Endodermal cell (in vitro differentiated cells): ENCODE data around the gene LDLRAD4. TPM values are rescaled to one million over a fixed set of nuclear protein-coding genes. Genes with fewer than 3 reads are reported as not detected.

ENCODE experiments used
- DNase-seq: peaks from one replicate; pipeline ENCODE4 v3.0.0-alpha.2; 2017
- H3K27ac ChIP-seq: 2 replicates; pipeline ENCODE4 v1.5.1; 2013; ENCODE audit warnings: mild to moderate bottlenecking, low read depth, low read length, moderate library complexity
- H3K27me3 ChIP-seq: 2 replicates; pipeline ENCODE4 v1.6.1; 2013; ENCODE audit warnings: mild to moderate bottlenecking, low read length, moderate library complexity; ENCODE audit not compliant: insufficient read depth, control insufficient read depth, poor library complexity, severe bottlenecking
- H3K36me3 ChIP-seq: 2 replicates; pipeline ENCODE4 v1.7.0; 2013; ENCODE audit warnings: mild to moderate bottlenecking, low read length, moderate library complexity; ENCODE audit not compliant: control insufficient read depth, insufficient read depth
- H3K4me1 ChIP-seq: one replicate; pipeline ENCODE4 v1.7.0; 2013; ENCODE audit warnings: low read length; ENCODE audit not compliant: control insufficient read depth, insufficient read depth
- H3K4me3 ChIP-seq: 2 replicates; pipeline ENCODE4 v1.5.1; 2013; ENCODE audit warnings: mild to moderate bottlenecking, low read length, moderate library complexity
- H3K9ac ChIP-seq: 2 replicates; pipeline ENCODE4 v1.6.1; 2013; ENCODE audit warnings: mild to moderate bottlenecking, low read length, moderate library complexity; ENCODE audit not compliant: poor library complexity, severe bottlenecking; ENCODE audit errors: extremely low read depth
- H3K9me3 ChIP-seq: 2 replicates; pipeline ENCODE4 v1.6.1; 2013; ENCODE audit warnings: mild to moderate bottlenecking, low read length, moderate library complexity; ENCODE audit not compliant: control insufficient read depth
- H3K27ac Mint-ChIP-seq: 2 replicates; pipeline ENCODE4 v1.8.0; 2020; ENCODE audit warnings: mixed read lengths
- H3K27me3 Mint-ChIP-seq: 2 replicates; pipeline ENCODE4 v1.8.0; 2021; ENCODE audit warnings: mild to moderate bottlenecking, mixed read lengths; ENCODE audit not compliant: insufficient read depth
- H3K36me3 Mint-ChIP-seq: 2 replicates; pipeline ENCODE4 v1.8.0; 2020; ENCODE audit warnings: low read depth, mixed read lengths
- H3K4me1 Mint-ChIP-seq: 2 replicates; pipeline ENCODE4 v1.8.0; 2020; ENCODE audit warnings: mixed read lengths
- H3K4me3 Mint-ChIP-seq: 2 replicates; pipeline ENCODE4 v1.8.0; 2020; ENCODE audit warnings: mild to moderate bottlenecking, moderate library complexity, mixed read lengths
- H3K9me3 Mint-ChIP-seq: 2 replicates; pipeline ENCODE4 v1.8.0; 2020; ENCODE audit warnings: mild to moderate bottlenecking, mixed read lengths
- WGBS, 2 experiments: methylation state at CpG; one replicate each; pipeline versions ENCODE4 v1.1.5 to v1.1.7; 2013; ENCODE audit warnings: missing lambda C conversion rate in 2 of 2, mixed read lengths in 1 of 2; ENCODE audit not compliant: insufficient coverage in 1 of 2, insufficient read length in 1 of 2; 5-methylcytosine and 5-hydroxymethylcytosine counted together
- total RNA-seq, 2 donors: library from RNA; stranded (reverse); fragmentation: NEBNext Ultra II Directional in 1 of 2; extraction: Animal tissue kit (Norgen Biotek cat#: 25700) in 1 of 2; gene quantifications; 2 replicates in 1 of 2; 3 replicates in 1 of 2; pipeline ENCODE4 v1.2.1, GENCODE V29; 2021
- TF ChIP-seq, protein P1 (sequence below): fragments of 200-600 bp; sonication (generic); conservative IDR thresholded peaks from 2 replicates; pipeline ENCODE4 v1.5.0; 2021; ENCODE audit warnings: antibody characterized with exemption, mild to moderate bottlenecking

Gene LDLRAD4
- total RNA-seq, 2 donors from 2014 or later, result 14.9 to 15.1 TPM

GRCh38 chr18:13461469-13461868, 242.9 kb downstream of the LDLRAD4 start:
- 94 to 96% methylated on average over 5 of the region's 5 CpGs for WGBS, 2 experiments
- no peak overlapping the region for H3K9ac ChIP-seq
- peaks cover 3% of the 10 kb centered on the region for H3K9me3 Mint-ChIP-seq

DNA sequence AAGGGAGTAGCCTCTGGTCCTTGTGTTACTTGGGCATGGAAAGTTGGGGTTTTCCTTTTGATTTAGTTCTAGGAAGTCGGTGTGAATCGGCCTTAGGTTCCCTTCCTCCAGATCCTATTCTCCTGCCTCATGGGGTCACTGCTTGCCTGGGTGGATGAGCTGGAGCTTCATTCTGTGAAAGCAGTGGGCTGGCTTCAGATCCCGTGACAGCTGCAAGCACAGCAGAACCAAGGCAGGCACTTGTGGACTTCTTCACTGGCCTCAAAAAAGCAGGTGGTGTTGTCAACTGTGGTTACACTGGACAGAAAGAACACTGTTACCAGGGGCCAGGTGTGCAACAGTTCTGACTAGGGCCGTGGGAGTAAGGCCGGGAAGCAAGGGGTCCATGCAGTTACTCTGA, 243.4 kb downstream of the LDLRAD4 start:
- WGBS, 2 experiments, result 96 to 97% methylated on average over 4 to 5 of the region's 5 CpGs

More at GRCh38 chr18:13461469-13461868, 242.9 kb downstream of the LDLRAD4 start:
- no peaks in the 10 kb centered on the region for H3K9me3 ChIP-seq
- no peak overlapping the region for H3K27ac ChIP-seq
- TF ChIP-seq, protein P1, sequence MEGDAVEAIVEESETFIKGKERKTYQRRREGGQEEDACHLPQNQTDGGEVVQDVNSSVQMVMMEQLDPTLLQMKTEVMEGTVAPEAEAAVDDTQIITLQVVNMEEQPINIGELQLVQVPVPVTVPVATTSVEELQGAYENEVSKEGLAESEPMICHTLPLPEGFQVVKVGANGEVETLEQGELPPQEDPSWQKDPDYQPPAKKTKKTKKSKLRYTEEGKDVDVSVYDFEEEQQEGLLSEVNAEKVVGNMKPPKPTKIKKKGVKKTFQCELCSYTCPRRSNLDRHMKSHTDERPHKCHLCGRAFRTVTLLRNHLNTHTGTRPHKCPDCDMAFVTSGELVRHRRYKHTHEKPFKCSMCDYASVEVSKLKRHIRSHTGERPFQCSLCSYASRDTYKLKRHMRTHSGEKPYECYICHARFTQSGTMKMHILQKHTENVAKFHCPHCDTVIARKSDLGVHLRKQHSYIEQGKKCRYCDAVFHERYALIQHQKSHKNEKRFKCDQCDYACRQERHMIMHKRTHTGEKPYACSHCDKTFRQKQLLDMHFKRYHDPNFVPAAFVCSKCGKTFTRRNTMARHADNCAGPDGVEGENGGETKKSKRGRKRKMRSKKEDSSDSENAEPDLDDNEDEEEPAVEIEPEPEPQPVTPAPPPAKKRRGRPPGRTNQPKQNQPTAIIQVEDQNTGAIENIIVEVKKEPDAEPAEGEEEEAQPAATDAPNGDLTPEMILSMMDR, result no peak
- H3K36me3 ChIP-seq, result no peaks in the 10 kb centered on the region
- no peak overlapping the region for H3K4me3 ChIP-seq
- Mint-ChIP-seq H3K36me3 (peaks cover 3% of the 10 kb centered on the region), H3K4me1 (no peaks in the 10 kb centered on the region), H3K27me3 (no peaks in the 10 kb centered on the region), H3K27ac (no peak overlapping the region), H3K4me3 (no peak overlapping the region)
- no peaks in the 10 kb centered on the region for H3K4me1 ChIP-seq
- no peaks in the 10 kb centered on the region for H3K27me3 ChIP-seq
- DNase-seq, result peak; percentile 35

DNA sequence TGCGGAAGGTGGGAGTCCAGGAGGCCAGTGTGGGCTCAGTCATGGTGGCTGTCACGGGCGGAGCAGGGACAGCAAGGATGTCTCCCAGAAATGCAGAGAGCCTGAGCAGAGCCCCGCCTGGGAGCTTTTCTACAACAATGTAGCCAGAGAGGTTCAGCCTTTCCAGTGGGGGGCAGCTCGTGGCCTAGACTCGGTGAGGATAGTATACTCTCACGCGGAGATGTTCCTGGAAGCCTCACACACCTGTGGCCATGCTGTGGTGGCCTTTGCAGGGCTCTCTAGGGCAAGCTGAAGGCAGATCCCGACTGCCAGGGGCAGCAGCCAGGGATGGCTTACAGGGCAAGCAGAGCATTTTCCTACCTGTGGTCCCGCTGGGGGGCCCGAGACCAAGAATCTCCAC, 244.1 kb downstream of the LDLRAD4 start:
- H3K27me3 ChIP-seq, result no peaks in the 10 kb centered on the region
- H3K27me3 Mint-ChIP-seq, result peaks cover 1% of the 10 kb centered on the region
- no peak overlapping the region for H3K27ac ChIP-seq
- TF ChIP-seq, protein P1, result no peak
- peaks cover 10% of the 10 kb centered on the region for H3K36me3 Mint-ChIP-seq
- no peak overlapping the region for H3K4me3 ChIP-seq
- DNase-seq, result peak; percentile 16
- 83 to 92% methylated on average over 10 to 11 of the region's 11 CpGs for WGBS, 2 experiments
- no peak overlapping the region for H3K27ac Mint-ChIP-seq
- no peaks in the 10 kb centered on the region for H3K36me3 ChIP-seq
- no peak overlapping the region for H3K9ac ChIP-seq
- H3K4me3 Mint-ChIP-seq, result no peak overlapping the region
- H3K4me1 ChIP-seq, result no peaks in the 10 kb centered on the region
- H3K9me3 ChIP-seq, result peaks cover 4% of the 10 kb centered on the region
- peaks cover 14% of the 10 kb centered on the region for H3K9me3 Mint-ChIP-seq
- no peaks in the 10 kb centered on the region for H3K4me1 Mint-ChIP-seq

More for the DNA sequence above, 243.4 kb downstream of the LDLRAD4 start:
- Histone ChIP-seq H3K4me3 (no peak overlapping the region), H3K27me3 (no peaks in the 10 kb centered on the region), H3K4me1 (no peaks in the 10 kb centered on the region), H3K9ac (no peak overlapping the region), H3K36me3 (no peaks in the 10 kb centered on the region), H3K9me3 (peaks cover 3% of the 10 kb centered on the region), H3K27ac (no peak overlapping the region)
- Mint-ChIP-seq H3K9me3 (peaks cover 8% of the 10 kb centered on the region), H3K4me1 (no peaks in the 10 kb centered on the region), H3K27ac (no peak overlapping the region), H3K36me3 (peaks cover 7% of the 10 kb centered on the region), H3K4me3 (no peak overlapping the region), H3K27me3 (no peaks in the 10 kb centered on the region)
- DNase-seq, result peak; percentile 34
- TF ChIP-seq, protein P1, result no peak
